Parathyroid adenoma (tissue), 2 donors: ENCODE data around the gene PIK3R5.

Source experiments
- H2AFZ ChIP-seq: fragments of 300-600 bp; sonication (generic); one replicate; pipeline ENCODE4 v1.7.0; 2017; ENCODE audit warnings: antibody characterized with exemption, mild to moderate bottlenecking
- H3K27ac ChIP-seq: fragments of 300-600 bp; sonication (generic); one replicate; pipeline ENCODE4 v1.7.0; 2017
- H3K27me3 ChIP-seq: fragments of 300-600 bp; sonication (generic); one replicate; pipeline ENCODE4 v1.7.0; 2017; ENCODE audit warnings: low read length; ENCODE audit not compliant: control insufficient read depth, insufficient read depth
- H3K36me3 ChIP-seq: fragments of 300-600 bp; sonication (generic); one replicate; pipeline ENCODE4 v1.7.0; 2017; ENCODE audit warnings: low read length; ENCODE audit not compliant: control insufficient read depth, insufficient read depth
- H3K4me1 ChIP-seq: fragments of 300-600 bp; sonication (generic); one replicate; pipeline ENCODE4 v1.7.0; 2017; ENCODE audit warnings: control low read depth
- H3K4me2 ChIP-seq: fragments of 300-600 bp; sonication (generic); one replicate; pipeline ENCODE4 v1.7.0; 2017; ENCODE audit warnings: low read length
- H3K4me3 ChIP-seq: fragments of 300-600 bp; sonication (generic); one replicate; pipeline ENCODE4 v1.7.0; 2017; ENCODE audit warnings: low read depth, low read length
- H3K79me2 ChIP-seq: fragments of 300-600 bp; sonication (generic); one replicate; pipeline ENCODE4 v1.7.0; 2017; ENCODE audit warnings: control low read depth
- H3K9ac ChIP-seq: fragments of 300-600 bp; sonication (generic); one replicate; pipeline ENCODE4 v1.7.0; 2017; ENCODE audit warnings: mild to moderate bottlenecking
- H3K9me3 ChIP-seq: fragments of 300-600 bp; sonication (generic); one replicate; pipeline ENCODE4 v1.7.0; 2017; ENCODE audit warnings: low read length; ENCODE audit not compliant: control insufficient read depth
- CTCF ChIP-seq: fragments of 300-600 bp; sonication (generic); IDR thresholded peaks from one replicate; pipeline ENCODE4 v1.7.0; 2017; ENCODE audit warnings: antibody characterized with exemption, mild to moderate bottlenecking
- donor health status: primary hyperparathyroidism.

PIK3R5 gene

GRCh38 chr17:8855477-8856204 lies 109.9 kb downstream of the PIK3R5 start:
- Histone ChIP-seq H2AFZ (no peak overlapping the region), H3K4me2 (no peak overlapping the region), H3K27ac (no peak overlapping the region), H3K9ac (no peak overlapping the region), H3K4me3 (no peak overlapping the region), H3K79me2 (no peaks in the 10 kb centered on the region), H3K36me3 (no peaks in the 10 kb centered on the region), H3K27me3 (no peaks in the 10 kb centered on the region), H3K4me1 (no peaks in the 10 kb centered on the region), H3K9me3 (no peaks in the 10 kb centered on the region)
- TF ChIP-seq CTCF = no peak

GRCh38 chr17:8851600-8851999 lies 113.9 kb downstream of the PIK3R5 start:
- Histone ChIP-seq H3K9me3 (no peaks in the 10 kb centered on the region), H3K4me3 (no peak overlapping the region), H3K27me3 (no peaks in the 10 kb centered on the region), H3K79me2 (no peaks in the 10 kb centered on the region), H2AFZ (no peak overlapping the region), H3K4me2 (no peak overlapping the region), H3K4me1 (no peaks in the 10 kb centered on the region), H3K36me3 (no peaks in the 10 kb centered on the region), H3K27ac (no peak overlapping the region), H3K9ac (no peak overlapping the region)
- no peak for TF ChIP-seq CTCF

- H3K9me3 ChIP-seq = no peaks in the 10 kb centered on the region
- no peak overlapping the region for H3K9ac ChIP-seq
- H2AFZ ChIP-seq = no peak overlapping the region
- H3K4me1 ChIP-seq = no peaks in the 10 kb centered on the region
- H3K36me3 ChIP-seq = no peaks in the 10 kb centered on the region
- TF ChIP-seq CTCF = no peak
- no peak overlapping the region for H3K4me2 ChIP-seq
- no peak overlapping the region for H3K4me3 ChIP-seq
- no peaks in the 10 kb centered on the region for H3K27me3 ChIP-seq
- no peaks in the 10 kb centered on the region for H3K79me2 ChIP-seq
- H3K27ac ChIP-seq = no peak overlapping the region
Measured at GRCh38 chr17:8849311-8850041, 116.0 kb downstream of the PIK3R5 start.

- H2AFZ ChIP-seq = no peak overlapping the region
- no peaks in the 10 kb centered on the region for H3K27me3 ChIP-seq
- H3K27ac ChIP-seq = no peak overlapping the region
- no peaks in the 10 kb centered on the region for H3K79me2 ChIP-seq
- no peak overlapping the region for H3K9ac ChIP-seq
- H3K9me3 ChIP-seq = no peaks in the 10 kb centered on the region
- H3K4me2 ChIP-seq = no peak overlapping the region
- no peaks in the 10 kb centered on the region for H3K4me1 ChIP-seq
- no peaks in the 10 kb centered on the region for H3K36me3 ChIP-seq
- no peak for TF ChIP-seq CTCF
- no peak overlapping the region for H3K4me3 ChIP-seq
Measured at GRCh38 chr17:8847891-8848290, 117.6 kb downstream of the PIK3R5 start.
